Muscle layer of duodenum (tissue), 2 donors: ENCODE data around the gene CRTAC1.

Source experiments
- H3K27ac ChIP-seq: one replicate; pipeline ENCODE4 v1.7.0; 2013; ENCODE audit warnings: mild to moderate bottlenecking, low read length
- H3K27me3 ChIP-seq: one replicate; pipeline ENCODE4 v1.7.0; 2013; ENCODE audit warnings: low read depth, mild to moderate bottlenecking, control low read depth, low read length
- H3K36me3 ChIP-seq, 2 donors: one replicate each; pipeline ENCODE4 v1.7.0; 2013; ENCODE audit warnings: low read length in 2 of 2, control low read depth in 1 of 2, mild to moderate bottlenecking in 1 of 2; ENCODE audit not compliant: insufficient read depth in 2 of 2, control insufficient read depth in 1 of 2
- H3K4me1 ChIP-seq, 2 donors: one replicate each; pipeline ENCODE4 v1.7.0; 2013; ENCODE audit warnings: low read length in 2 of 2, mild to moderate bottlenecking in 2 of 2, control low read depth in 1 of 2, moderate library complexity in 1 of 2; ENCODE audit not compliant: insufficient read depth in 2 of 2, control insufficient read depth in 1 of 2
- H3K4me3 ChIP-seq, 2 donors: one replicate each; pipeline ENCODE4 v1.7.0; 2013; ENCODE audit warnings: low read length in 2 of 2, low read depth in 1 of 2, mild to moderate bottlenecking in 1 of 2
- H3K9me3 ChIP-seq, 2 donors: one replicate each; pipeline ENCODE4 v1.7.0; 2013; ENCODE audit warnings: low read length in 2 of 2, control low read depth in 1 of 2, mild to moderate bottlenecking in 1 of 2; ENCODE audit not compliant: control insufficient read depth in 1 of 2
- donor health status: healthy.

Gene CRTAC1

GRCh38 chr10:98028168-98028770, 2.2 kb downstream of the CRTAC1 start:
- Histone ChIP-seq H3K4me3 (no peak overlapping the region), H3K4me1 (peaks cover 0 to 14% of the 10 kb centered on the region in 2 donors), H3K36me3 (no peaks in the 10 kb centered on the region), H3K27me3 (peaks cover 34% of the 10 kb centered on the region), H3K27ac (no peak overlapping the region), H3K9me3 (peaks cover 0 to 3% of the 10 kb centered on the region in 2 donors)

- Histone ChIP-seq H3K27ac (no peak overlapping the region), H3K36me3 (no peaks in the 10 kb centered on the region), H3K4me1 (no peaks in the 10 kb centered on the region), H3K27me3 (peaks cover 11% of the 10 kb centered on the region), H3K9me3 (no peaks in the 10 kb centered on the region), H3K4me3 (no peak overlapping the region)
Observed at GRCh38 chr10:98023024-98023423, 7.4 kb downstream of the CRTAC1 start.

- Histone ChIP-seq H3K4me1 (no peaks in the 10 kb centered on the region), H3K36me3 (no peaks in the 10 kb centered on the region), H3K27me3 (peaks cover 5% of the 10 kb centered on the region), H3K9me3 (no peaks in the 10 kb centered on the region), H3K4me3 (no peak overlapping the region), H3K27ac (no peak overlapping the region)
Observed at GRCh38 chr10:98020784-98021183, 9.6 kb downstream of the CRTAC1 start.

GRCh38 chr10:98020254-98020653, 10.2 kb downstream of the CRTAC1 start:
- H3K27me3 ChIP-seq, result no peaks in the 10 kb centered on the region
- no peaks in the 10 kb centered on the region for H3K36me3 ChIP-seq
- no peak overlapping the region for H3K4me3 ChIP-seq
- H3K27ac ChIP-seq, result no peak overlapping the region
- H3K9me3 ChIP-seq, result no peaks in the 10 kb centered on the region
- H3K4me1 ChIP-seq, result no peaks in the 10 kb centered on the region

GRCh38 chr10:98019784-98020183, 10.6 kb downstream of the CRTAC1 start:
- Histone ChIP-seq H3K27ac (no peak overlapping the region), H3K9me3 (no peaks in the 10 kb centered on the region), H3K4me1 (no peaks in the 10 kb centered on the region), H3K36me3 (no peaks in the 10 kb centered on the region), H3K27me3 (no peaks in the 10 kb centered on the region), H3K4me3 (no peak overlapping the region)

- Histone ChIP-seq H3K27ac (no peak overlapping the region), H3K9me3 (no peaks in the 10 kb centered on the region), H3K4me3 (no peak overlapping the region), H3K4me1 (no peaks in the 10 kb centered on the region), H3K36me3 (no peaks in the 10 kb centered on the region), H3K27me3 (no peaks in the 10 kb centered on the region)
Observed at GRCh38 chr10:98016772-98017475, 13.5 kb downstream of the CRTAC1 start.

GRCh38 chr10:98013776-98014175, 16.6 kb downstream of the CRTAC1 start:
- Histone ChIP-seq H3K27me3 (no peaks in the 10 kb centered on the region), H3K4me3 (no peak overlapping the region), H3K36me3 (no peaks in the 10 kb centered on the region), H3K27ac (no peak overlapping the region), H3K9me3 (no peaks in the 10 kb centered on the region), H3K4me1 (no peaks in the 10 kb centered on the region)

- no peaks in the 10 kb centered on the region for H3K4me1 ChIP-seq
- no peaks in the 10 kb centered on the region for H3K9me3 ChIP-seq
- no peaks in the 10 kb centered on the region for H3K27me3 ChIP-seq
- H3K36me3 ChIP-seq, result no peaks in the 10 kb centered on the region
- no peak overlapping the region for H3K27ac ChIP-seq
- no peak overlapping the region for H3K4me3 ChIP-seq
Observed at GRCh38 chr10:98013122-98013521, 17.3 kb downstream of the CRTAC1 start.

- H3K27ac ChIP-seq, result no peak overlapping the region
Observed at GRCh38 chr10:98012644-98013043, 17.8 kb downstream of the CRTAC1 start.

GRCh38 chr10:98010939-98011685, 19.3 kb downstream of the CRTAC1 start:
- Histone ChIP-seq H3K36me3 (no peaks in the 10 kb centered on the region), H3K27me3 (no peaks in the 10 kb centered on the region), H3K4me1 (no peaks in the 10 kb centered on the region), H3K9me3 (no peaks in the 10 kb centered on the region), H3K27ac (no peak overlapping the region), H3K4me3 (no peak overlapping the region)

More at GRCh38 chr10:98012644-98013043, 17.8 kb downstream of the CRTAC1 start:
- Histone ChIP-seq H3K9me3 (no peaks in the 10 kb centered on the region), H3K36me3 (no peaks in the 10 kb centered on the region), H3K4me3 (no peak overlapping the region), H3K27me3 (no peaks in the 10 kb centered on the region), H3K4me1 (no peaks in the 10 kb centered on the region)

- H3K36me3 ChIP-seq, result no peaks in the 10 kb centered on the region
- H3K4me3 ChIP-seq, result no peak overlapping the region
- no peaks in the 10 kb centered on the region for H3K4me1 ChIP-seq
- H3K9me3 ChIP-seq, result no peaks in the 10 kb centered on the region
- no peak overlapping the region for H3K27ac ChIP-seq
- H3K27me3 ChIP-seq, result no peaks in the 10 kb centered on the region
Observed at GRCh38 chr10:98006266-98006665, 24.2 kb downstream of the CRTAC1 start.
